ENCODE data around the gene PYHIN1. TPM values are rescaled to one million over a fixed set of nuclear protein-coding genes. Genes with fewer than 3 reads are reported as not detected.

PYHIN1 gene
- total RNA-seq, 2 donors from 2014 or later = not detected

DNA sequence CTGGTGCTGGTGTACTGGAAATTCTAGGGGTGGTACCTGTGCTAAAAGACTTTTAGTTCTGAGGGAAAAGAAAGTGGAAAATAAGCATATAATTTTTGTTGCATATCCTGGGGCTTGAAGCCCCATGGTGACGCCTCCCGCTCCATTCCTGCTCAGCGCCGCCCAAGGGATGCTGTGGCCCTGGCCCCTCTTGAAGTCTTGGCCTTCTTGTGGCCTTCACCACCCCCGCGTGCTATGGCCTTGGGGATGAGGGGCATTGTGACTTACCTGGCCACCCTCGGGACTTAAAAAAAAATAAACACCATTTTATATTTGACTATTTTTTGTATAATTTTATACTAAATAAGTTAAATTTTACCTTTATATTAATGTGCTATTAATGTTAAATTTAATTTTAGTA, 93.7 kb downstream of the PYHIN1 start:
- peaks cover 1% of the 10 kb centered on the region for H3K9me3 ChIP-seq (ENCODE audit: control insufficient read depth, low read length)
- no peaks in the 10 kb centered on the region for H3K27me3 ChIP-seq (ENCODE audit: control insufficient read depth, insufficient read depth, low read length, poor library complexity, severe bottlenecking)
- H3K4me3 ChIP-seq (ENCODE audit: low read length) = no peak overlapping the region
- no peaks in the 10 kb centered on the region for H3K36me3 ChIP-seq (ENCODE audit: control insufficient read depth, insufficient read depth, low read length)
- Mint-ChIP-seq H3K9me3 (no peaks in the 10 kb centered on the region), H3K4me1 (peaks cover 21% of the 10 kb centered on the region), H3K4me3 (no peak overlapping the region), H3K36me3 (ENCODE audit: low read depth) (peaks cover 10% of the 10 kb centered on the region), H3K27ac (no peak overlapping the region), H3K27me3 (ENCODE audit: insufficient read depth) (no peaks in the 10 kb centered on the region)
- H3K9ac ChIP-seq (ENCODE audit: extremely low read depth, low read length, poor library complexity, severe bottlenecking) = no peak overlapping the region
- 90 to 92% methylated on average over 4 to 6 of the region's 7 CpGs for WGBS, 2 experiments (ENCODE audit: insufficient coverage in 1 of 2, insufficient read length in 1 of 2)
- TF ChIP-seq, protein P1, sequence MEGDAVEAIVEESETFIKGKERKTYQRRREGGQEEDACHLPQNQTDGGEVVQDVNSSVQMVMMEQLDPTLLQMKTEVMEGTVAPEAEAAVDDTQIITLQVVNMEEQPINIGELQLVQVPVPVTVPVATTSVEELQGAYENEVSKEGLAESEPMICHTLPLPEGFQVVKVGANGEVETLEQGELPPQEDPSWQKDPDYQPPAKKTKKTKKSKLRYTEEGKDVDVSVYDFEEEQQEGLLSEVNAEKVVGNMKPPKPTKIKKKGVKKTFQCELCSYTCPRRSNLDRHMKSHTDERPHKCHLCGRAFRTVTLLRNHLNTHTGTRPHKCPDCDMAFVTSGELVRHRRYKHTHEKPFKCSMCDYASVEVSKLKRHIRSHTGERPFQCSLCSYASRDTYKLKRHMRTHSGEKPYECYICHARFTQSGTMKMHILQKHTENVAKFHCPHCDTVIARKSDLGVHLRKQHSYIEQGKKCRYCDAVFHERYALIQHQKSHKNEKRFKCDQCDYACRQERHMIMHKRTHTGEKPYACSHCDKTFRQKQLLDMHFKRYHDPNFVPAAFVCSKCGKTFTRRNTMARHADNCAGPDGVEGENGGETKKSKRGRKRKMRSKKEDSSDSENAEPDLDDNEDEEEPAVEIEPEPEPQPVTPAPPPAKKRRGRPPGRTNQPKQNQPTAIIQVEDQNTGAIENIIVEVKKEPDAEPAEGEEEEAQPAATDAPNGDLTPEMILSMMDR (conservative IDR thresholded peaks at IDR 0.05) = no peak
- no peak for DNase-seq
- peaks cover 3% of the 10 kb centered on the region for H3K4me1 ChIP-seq (ENCODE audit: control insufficient read depth, insufficient read depth, low read length)
- H3K27ac ChIP-seq (ENCODE audit: low read depth, low read length) = no peak overlapping the region

Other genes with a start within 250 kb of the PYHIN1 start
- gene SPTA1, start 244.8 kb upstream of the PYHIN1 start, total RNA-seq = not detected
- not detected for gene OR6K2, start 230.9 kb upstream of the PYHIN1 start, total RNA-seq
- gene OR6K3, start 210.8 kb upstream of the PYHIN1 start, total RNA-seq = not detected
- gene OR6K6, start 176.8 kb upstream of the PYHIN1 start, total RNA-seq = not detected
- gene OR6N1, start 159.4 kb upstream of the PYHIN1 start, total RNA-seq = not detected
- not detected for gene OR6N2, start 150.3 kb upstream of the PYHIN1 start, total RNA-seq
- gene MNDA, start 100.2 kb upstream of the PYHIN1 start, total RNA-seq = not detected
- gene IFI16, start 78.4 kb downstream of the PYHIN1 start, total RNA-seq = 10 to 100 TPM; 10.4 to 11.9 TPM
- gene AIM2, start 145.2 kb downstream of the PYHIN1 start, total RNA-seq = 1 to 10 TPM; 2.0 to 4.2 TPM
- gene CADM3, start 240.1 kb downstream of the PYHIN1 start, total RNA-seq = 1 to 10 TPM; 2.4 to 4.0 TPM

Data from endodermal cell (in vitro differentiated cells).